ENCODE data around the gene FALEC.
"Not testable (repeated sequence)": the region's sequence is repeated elsewhere in the genome, so short reads cannot be mapped to it uniquely, and the experiment has no call there.

FALEC gene

DNA sequence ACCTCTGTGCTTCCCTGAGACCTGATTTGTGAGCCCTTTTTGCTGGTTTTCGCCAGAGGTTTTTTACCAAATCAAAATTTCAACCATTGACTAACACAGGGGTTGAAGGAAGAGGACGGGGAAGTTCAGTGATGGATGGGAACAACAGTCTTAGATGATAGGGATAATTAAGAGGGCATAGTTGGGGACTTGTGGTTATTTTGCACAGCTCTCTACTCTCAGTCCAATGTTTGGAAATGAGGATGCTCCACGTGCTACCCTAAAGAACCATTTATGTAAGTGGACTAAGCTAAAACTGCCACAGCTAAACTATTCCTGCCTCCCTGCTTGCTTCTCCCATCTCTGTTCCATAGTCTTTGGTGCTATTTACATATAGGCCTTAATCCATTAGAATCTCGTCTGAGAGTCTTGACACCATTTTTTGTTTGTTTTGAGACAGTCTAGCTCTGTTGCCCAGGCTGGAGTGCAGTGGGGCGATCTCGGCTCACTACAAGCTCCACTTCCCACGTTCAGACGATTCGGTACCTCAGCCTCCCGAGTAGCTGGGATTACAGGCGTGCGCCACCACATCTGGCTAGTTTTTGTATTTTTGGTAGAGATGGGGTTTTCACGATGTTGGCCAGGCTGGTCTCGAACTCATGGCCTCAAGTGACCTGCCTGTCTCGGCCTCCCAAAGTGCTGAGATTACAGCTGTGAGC lies 64.5 kb downstream of the FALEC start:
- Histone ChIP-seq H3K27me3 (ENCODE audit: control insufficient read depth in 2 of 2, insufficient read depth in 2 of 2, low read length in 2 of 2) (no peaks in the 10 kb centered on the region), H3K9ac (ENCODE audit: low read depth in 1 of 2, low read length in 2 of 2) (peak overlapping the region; percentile 88 to 95), H3K4me3 (ENCODE audit: low read length in 2 of 2) (peak overlapping the region; percentile 73 to 83), H3K27ac (ENCODE audit: low read depth in 2 of 2, low read length in 2 of 2) (peak overlapping the region; percentile 96 to 97), H3K9me3 (ENCODE audit: control insufficient read depth in 2 of 2, low read length in 2 of 2) (no peaks in the 10 kb centered on the region), H3K4me1 (ENCODE audit: control insufficient read depth in 2 of 2, insufficient read depth in 2 of 2, low read length in 2 of 2) (peaks cover 19 to 29% of the 10 kb centered on the region in 2 donors), H3K36me3 (ENCODE audit: control insufficient read depth in 2 of 2, insufficient read depth in 2 of 2, low read length in 2 of 2) (peaks cover 24 to 26% of the 10 kb centered on the region in 2 donors)

DNA sequence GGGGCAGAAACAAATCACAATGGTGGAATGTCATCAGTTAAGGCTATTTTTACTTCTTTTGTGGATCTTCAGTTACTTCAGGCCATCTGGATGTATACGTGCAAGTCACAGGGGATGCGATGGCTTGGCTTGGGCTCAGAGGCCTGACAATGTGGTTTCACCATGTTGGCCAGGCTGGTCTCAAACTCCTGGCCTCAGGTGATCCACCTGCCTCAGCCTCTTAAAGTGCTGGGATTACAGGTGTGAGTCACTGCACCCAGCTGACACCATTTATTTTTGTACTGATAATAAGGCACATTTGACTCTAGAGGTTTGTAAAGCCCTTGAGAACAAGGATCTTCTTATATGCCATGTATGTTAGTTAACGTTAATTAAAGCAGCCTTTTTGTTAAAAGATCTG lies 65.4 kb downstream of the FALEC start:
- H3K27me3 ChIP-seq (ENCODE audit: control insufficient read depth in 2 of 2, insufficient read depth in 2 of 2, low read length in 2 of 2); H3K9ac ChIP-seq (ENCODE audit: low read depth in 1 of 2, low read length in 2 of 2); H3K27ac ChIP-seq (ENCODE audit: low read depth in 2 of 2, low read length in 2 of 2); H3K9me3 ChIP-seq (ENCODE audit: control insufficient read depth in 2 of 2, low read length in 2 of 2); H3K4me3 ChIP-seq (ENCODE audit: low read length in 2 of 2): not testable (repeated sequence)
- H3K4me1 ChIP-seq (ENCODE audit: control insufficient read depth in 2 of 2, insufficient read depth in 2 of 2, low read length in 2 of 2) = peaks cover 11 to 20% of the 10 kb centered on the region in 2 donors
- peaks cover 15 to 17% of the 10 kb centered on the region in 2 donors for H3K36me3 ChIP-seq (ENCODE audit: control insufficient read depth in 2 of 2, insufficient read depth in 2 of 2, low read length in 2 of 2)

DNA sequence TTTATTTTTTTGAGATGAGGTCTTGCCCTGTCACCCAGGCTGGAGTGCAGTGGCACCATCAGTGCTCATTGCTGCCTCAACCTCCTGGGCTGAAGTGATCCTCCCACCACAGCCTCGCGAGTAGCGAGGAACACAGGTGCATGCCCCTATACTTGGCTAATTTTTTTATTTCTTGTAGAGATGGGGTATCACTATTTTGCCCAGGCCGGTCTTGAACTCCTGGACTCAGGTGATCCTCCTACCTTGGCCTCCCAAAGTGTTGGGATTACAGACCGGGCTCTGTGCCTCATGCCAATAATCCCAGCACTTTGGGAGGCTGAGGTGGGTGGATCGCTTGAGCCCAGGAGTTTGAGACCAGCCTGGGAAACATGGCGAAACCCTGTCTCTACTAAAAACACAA lies 65.9 kb downstream of the FALEC start:
- H3K9me3 ChIP-seq (ENCODE audit: control insufficient read depth in 2 of 2, low read length in 2 of 2); H3K27ac ChIP-seq (ENCODE audit: low read depth in 2 of 2, low read length in 2 of 2); H3K27me3 ChIP-seq (ENCODE audit: control insufficient read depth in 2 of 2, insufficient read depth in 2 of 2, low read length in 2 of 2); H3K4me3 ChIP-seq (ENCODE audit: low read length in 2 of 2); H3K9ac ChIP-seq (ENCODE audit: low read depth in 1 of 2, low read length in 2 of 2): not testable (repeated sequence)
- Histone ChIP-seq H3K36me3 (ENCODE audit: control insufficient read depth in 2 of 2, insufficient read depth in 2 of 2, low read length in 2 of 2) (peaks cover 11 to 12% of the 10 kb centered on the region in 2 donors), H3K4me1 (ENCODE audit: control insufficient read depth in 2 of 2, insufficient read depth in 2 of 2, low read length in 2 of 2) (peaks cover 7 to 19% of the 10 kb centered on the region in 2 donors)

GRCh38 chr1:150581962-150582361 lies 66.4 kb downstream of the FALEC start:
- not testable (repeated sequence) for H3K27me3 ChIP-seq (ENCODE audit: control insufficient read depth in 2 of 2, insufficient read depth in 2 of 2, low read length in 2 of 2); H3K9ac ChIP-seq (ENCODE audit: low read depth in 1 of 2, low read length in 2 of 2); H3K27ac ChIP-seq (ENCODE audit: low read depth in 2 of 2, low read length in 2 of 2); H3K4me3 ChIP-seq (ENCODE audit: low read length in 2 of 2); H3K9me3 ChIP-seq (ENCODE audit: control insufficient read depth in 2 of 2, low read length in 2 of 2); H3K36me3 ChIP-seq (ENCODE audit: control insufficient read depth in 2 of 2, insufficient read depth in 2 of 2, low read length in 2 of 2)
- peaks cover 7 to 15% of the 10 kb centered on the region in 2 donors for H3K4me1 ChIP-seq (ENCODE audit: control insufficient read depth in 2 of 2, insufficient read depth in 2 of 2, low read length in 2 of 2)

DNA sequence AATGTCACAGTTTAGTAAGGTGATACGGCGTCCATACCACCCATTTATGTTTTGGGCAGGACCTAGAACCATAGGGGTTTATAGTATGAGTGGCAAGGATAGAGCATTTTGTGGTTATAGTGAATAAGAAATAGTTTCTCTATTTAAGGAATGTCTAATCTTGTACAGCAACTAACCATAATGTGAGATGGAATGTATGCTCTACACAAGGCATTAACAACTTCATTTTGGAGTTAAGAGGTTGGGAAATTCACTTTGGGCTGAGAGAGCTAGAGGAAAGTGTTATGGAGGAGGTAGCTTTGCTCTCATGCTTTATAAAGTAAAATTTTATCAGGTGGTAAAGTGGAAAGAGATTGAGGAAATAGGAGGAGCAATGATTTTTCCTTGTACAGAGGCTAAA lies 66.8 kb downstream of the FALEC start:
- Histone ChIP-seq H3K27ac (ENCODE audit: low read depth in 2 of 2, low read length in 2 of 2) (no peak overlapping the region), H3K4me1 (ENCODE audit: control insufficient read depth in 2 of 2, insufficient read depth in 2 of 2, low read length in 2 of 2) (peaks cover 7 to 14% of the 10 kb centered on the region in 2 donors), H3K9me3 (ENCODE audit: control insufficient read depth in 2 of 2, low read length in 2 of 2) (no peaks in the 10 kb centered on the region), H3K4me3 (ENCODE audit: low read length in 2 of 2) (no peak overlapping the region), H3K27me3 (ENCODE audit: control insufficient read depth in 2 of 2, insufficient read depth in 2 of 2, low read length in 2 of 2) (no peaks in the 10 kb centered on the region), H3K36me3 (ENCODE audit: control insufficient read depth in 2 of 2, insufficient read depth in 2 of 2, low read length in 2 of 2) (peaks cover 2 to 3% of the 10 kb centered on the region in 2 donors), H3K9ac (ENCODE audit: low read depth in 1 of 2, low read length in 2 of 2) (no peak overlapping the region)

All from mucosa of rectum (tissue), 2 donors.